ENCODE data around the gene FAR1.
A peak's percentile ranks its signal among the peaks of the same experiment; 100 is the strongest.

Gene FAR1

GRCh38 chr11:13672576-13673210, 4.2 kb downstream of the FAR1 start:
- DNase-seq: no peak

GRCh38 chr11:13674799-13675509, 6.5 kb downstream of the FAR1 start:
- DNase-seq: peak; percentile 63

- no peak for DNase-seq
Measured at GRCh38 chr11:13676576-13676975, 8.1 kb downstream of the FAR1 start.

GRCh38 chr11:13679768-13680167, 11.3 kb downstream of the FAR1 start:
- no peak for DNase-seq

- peak; percentile 65 for DNase-seq
Measured at GRCh38 chr11:13680501-13681264, 12.2 kb downstream of the FAR1 start.

GRCh38 chr11:13681446-13681845, 13.0 kb downstream of the FAR1 start:
- DNase-seq: no peak

GRCh38 chr11:13682212-13682611, 13.7 kb downstream of the FAR1 start:
- no peak for DNase-seq

- no peak for DNase-seq
Measured at GRCh38 chr11:13685461-13686108, 17.1 kb downstream of the FAR1 start.

GRCh38 chr11:13686776-13687175, 18.3 kb downstream of the FAR1 start:
- DNase-seq: peak; percentile 46

GRCh38 chr11:13687271-13687670, 18.8 kb downstream of the FAR1 start:
- DNase-seq: no peak

- no peak for DNase-seq
Measured at GRCh38 chr11:13691286-13691899, 22.9 kb downstream of the FAR1 start.

- DNase-seq: no peak
Measured at GRCh38 chr11:13692172-13692571, 23.7 kb downstream of the FAR1 start.

GRCh38 chr11:13694115-13694514, 25.6 kb downstream of the FAR1 start:
- DNase-seq: no peak

- no peak for DNase-seq
Measured at GRCh38 chr11:13695886-13696285, 27.4 kb downstream of the FAR1 start.

GRCh38 chr11:13697710-13698109, 29.2 kb downstream of the FAR1 start:
- DNase-seq: no peak

- DNase-seq: peak; percentile 92
Measured at GRCh38 chr11:13698132-13698531, 29.7 kb downstream of the FAR1 start.

- DNase-seq: no peak
Measured at GRCh38 chr11:13699041-13699440, 30.6 kb downstream of the FAR1 start.

- no peak for DNase-seq
Measured at GRCh38 chr11:13699870-13700269, 31.4 kb downstream of the FAR1 start.

GRCh38 chr11:13701506-13701905, 33.0 kb downstream of the FAR1 start:
- no peak for DNase-seq

- DNase-seq: no peak
Measured at GRCh38 chr11:13702071-13702470, 33.6 kb downstream of the FAR1 start.

- DNase-seq: no peak
Measured at GRCh38 chr11:13705710-13706109, 37.2 kb downstream of the FAR1 start.

GRCh38 chr11:13713982-13714381, 45.5 kb downstream of the FAR1 start:
- DNase-seq: no peak

GRCh38 chr11:13717331-13717730, 48.9 kb downstream of the FAR1 start:
- DNase-seq: peak; percentile 32
